ENCODE measurements around the gene RBBP8NL. TPM values are rescaled to one million over a fixed set of nuclear protein-coding genes. Genes with fewer than 3 reads are reported as not detected.

Gene RBBP8NL
- total and polyA plus RNA-seq, 2 of the 8 experiments (the other 6 are each of a cell fraction or from before 2014, with no cell fraction given): 0.43 to 0.48 TPM

DNA sequence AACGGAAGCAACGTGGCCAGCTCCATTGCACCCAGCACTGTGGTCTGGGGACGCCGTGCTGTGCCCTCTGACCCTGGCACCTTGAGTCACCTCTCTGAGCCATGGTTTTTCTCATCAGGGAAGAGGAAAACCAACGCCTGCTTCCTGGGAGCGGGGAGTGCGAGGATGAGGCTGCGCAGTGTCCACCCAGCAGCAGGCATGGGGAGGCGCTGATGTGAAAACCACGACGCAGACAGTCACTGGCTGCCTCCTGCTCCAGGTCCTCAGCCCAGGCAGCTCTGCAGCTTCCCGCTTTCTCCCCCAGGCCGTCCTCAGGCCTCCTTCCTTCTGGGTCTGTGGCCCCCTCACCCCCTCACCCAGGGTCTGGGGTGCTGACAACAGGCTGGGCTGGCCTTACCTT, 34.5 kb upstream of the RBBP8NL start:
- FAIRE-seq: no peak
- CTCF ChIA-PET (ENCODE audit: partially characterized antibody): interaction anchor here (0.6 to 1.6 kb wide), 3 partner anchors 32 to 868 kb away, joined by 3 to 4 read pairs (median 3); no protein-coding TSS in a partner anchor

More for the DNA sequence above, 34.5 kb upstream of the RBBP8NL start:
- peaks cover 0 to 8% (median 2%) of the 10 kb centered on the region in 4 experiments; a peak in 1 of 7 replicates for H3K4me1 ChIP-seq (replicated peaks in 1 of 4; ENCODE audit: control insufficient read depth in 3 of 4, insufficient read depth in 4 of 4, low read length in 3 of 4)
- POLR2A ChIA-PET (ENCODE audit: partially characterized antibody): no interaction called here
- peak overlapping the region; percentile 68; the same call in 1 of the 2 replicates for H4K8ac ChIP-seq (ENCODE audit: extremely low read depth, insufficient read depth, low read length)
- no peak overlapping the region for H2BK20ac ChIP-seq (ENCODE audit: low read length)
- H3K9ac ChIP-seq (replicated peaks in 1 of 4; ENCODE audit: extremely low read depth in 1 of 4, low read depth in 3 of 4, low read length in 3 of 4): no peak overlapping the region
- H3K4me3 ChIP-seq (ENCODE audit: extremely low read depth in 1 of 4, insufficient read depth in 2 of 4, low read depth in 3 of 4, low read length in 4 of 4): no peak overlapping the region
- H4K91ac ChIP-seq (replicated peaks; ENCODE audit: insufficient read length, low read length): no peak overlapping the region
- no peak overlapping the region for H2AFZ ChIP-seq (ENCODE audit: low read length)
- no peak for DNase-seq (ENCODE audit: low read depth in 1 of 2, low spot score in 2 of 2)
- no peak overlapping the region for H2BK12ac ChIP-seq (ENCODE audit: low read depth, low read length)
- 0 out of 2 replicates have a peak overlapping the region, but pooled peaks have one; percentile 44 for H2BK5ac ChIP-seq (ENCODE audit: low read depth, low read length)
- no peak overlapping the region for H4K5ac ChIP-seq (ENCODE audit: insufficient read length, low read depth, low read length)
- WGBS, 2 experiments (ENCODE audit: extremely low coverage in 1 of 2, insufficient coverage in 1 of 2, insufficient read length in 1 of 2, insufficient replicate concordance in 2 of 2, low coverage in 1 of 2, low lambda C conversion rate in 2 of 2, missing lambda C conversion rate in 1 of 2): 85% methylated on average over 8 of the region's 13 CpGs; no CpG with 5 or more reads in 1 of the 2 experiments
- H2BK120ac ChIP-seq (replicated peaks; ENCODE audit: low read depth, low read length): no peak overlapping the region
- no peak overlapping the region for H3K14ac ChIP-seq (ENCODE audit: insufficient read length)
- H4K20me1 ChIP-seq (replicated peaks in 1 of 2; ENCODE audit: control insufficient read depth in 1 of 2, insufficient read depth in 2 of 2, low read length in 2 of 2): peaks cover 0 to 2% of the 10 kb centered on the region in 2 experiments
- H3K9me3 ChIP-seq (ENCODE audit: insufficient read depth in 2 of 2, low read depth in 1 of 2, low read length in 1 of 2): no peaks in the 10 kb centered on the region
- no peaks in the 10 kb centered on the region; the same call in 1 of the 2 replicates for H3K79me1 ChIP-seq (ENCODE audit: low read depth, low read length)
- H3K36me3 ChIP-seq (ENCODE audit: control insufficient read depth in 2 of 4, insufficient read depth in 4 of 4, low read length in 3 of 4): no peaks in the 10 kb centered on the region
- H3K4ac ChIP-seq (replicated peaks; ENCODE audit: insufficient read length, low read depth, low read length): no peak overlapping the region
- H3K79me2 ChIP-seq (ENCODE audit: control insufficient read depth in 1 of 2, insufficient read depth in 2 of 2, low read length in 2 of 2): no peaks in the 10 kb centered on the region
- H2BK15ac ChIP-seq (ENCODE audit: low read length): no peak overlapping the region
- no peak overlapping the region for H3K18ac ChIP-seq (ENCODE audit: extremely low read depth, low read length)
- H2AK5ac ChIP-seq (ENCODE audit: low read depth, low read length): no peak overlapping the region
- H3K23ac ChIP-seq (ENCODE audit: insufficient read length): no peak overlapping the region
- H3K56ac ChIP-seq (replicated peaks; ENCODE audit: insufficient read length, low read depth, low read length): no peak overlapping the region
- TF ChIP-seq SIN3A (conservative IDR thresholded peaks at IDR 0.05 in 1 of 2, IDR thresholded peaks at IDR 0.05 in 1 of 2; ENCODE audit: low read depth in 1 of 2, low read length in 2 of 2) (no peak), BACH1 (IDR thresholded peaks at IDR 0.05; ENCODE audit: low read length) (no peak), GABPA (IDR thresholded peaks at IDR 0.05; ENCODE audit: borderline replicate concordance, insufficient read depth, low read length) (no peak), SAP30 (IDR thresholded peaks at IDR 0.05; ENCODE audit: insufficient read depth, insufficient replicate concordance, low read length) (no peak), NRF1 (IDR thresholded peaks at IDR 0.05; ENCODE audit: low read depth, low read length) (no peak), KDM5A (IDR thresholded peaks at IDR 0.05; ENCODE audit: low read length) (no peak), TAF7 (optimal IDR thresholded peaks at IDR 0.05; ENCODE audit: borderline replicate concordance, low read depth, low read length) (no peak), POU5F1 (IDR thresholded peaks at IDR 0.05; ENCODE audit: low read depth, low read length) (no peak), JUND (IDR thresholded peaks at IDR 0.05; ENCODE audit: low read length) (no peak), SP1 (IDR thresholded peaks at IDR 0.05; ENCODE audit: low read depth, low read length) (no peak), POLR2A (IDR thresholded peaks at IDR 0.05; ENCODE audit: control extremely low read depth in 1 of 2, low read depth in 2 of 2, low read length in 2 of 2) (no peak), HDAC6 (IDR thresholded peaks at IDR 0.05; ENCODE audit: low read depth, low read length) (no peak), EP300 (IDR thresholded peaks at IDR 0.05; ENCODE audit: borderline replicate concordance in 1 of 2, low read depth in 2 of 2, low read length in 2 of 2) (no peak)
- H3K4me2 ChIP-seq (ENCODE audit: insufficient read depth in 1 of 2, low read depth in 2 of 2, low read length in 2 of 2): no peak overlapping the region
- H3K27me3 ChIP-seq (replicated peaks in 1 of 4; ENCODE audit: control insufficient read depth in 3 of 4, extremely low read depth in 1 of 4, insufficient read depth in 3 of 4, low read length in 3 of 4): no peaks in the 10 kb centered on the region
- H3K23me2 ChIP-seq (ENCODE audit: low read depth, low read length): no peaks in the 10 kb centered on the region
- no peak overlapping the region for H3K27ac ChIP-seq (ENCODE audit: low read depth, low read length)

All from H1 (cell line).